PFSK-1 (cell line): ENCODE measurements around the gene SNRNP70. TPM values are rescaled to one million over a fixed set of nuclear protein-coding genes. Genes with fewer than 3 reads are reported as not detected.
"Not testable (repeated sequence)": the region's sequence is repeated elsewhere in the genome, so short reads cannot be mapped to it uniquely, and the experiment has no call there.

Experiments used
- FOXP2 ChIP-seq: optimal IDR thresholded peaks from 2 replicates; pipeline ENCODE3; 2011; ENCODE audit warnings: borderline replicate concordance, control low read depth, inconsistent platforms; ENCODE audit not compliant: insufficient read depth; ENCODE audit errors: extremely low read length, extremely low read depth
- POLR2AphosphoS5 ChIP-seq: IDR thresholded peaks from 2 replicates; pipeline ENCODE4 v1.6.1; 2012; ENCODE audit warnings: low read depth, mild to moderate bottlenecking, control low read depth, low read length, moderate library complexity
- SIN3A ChIP-seq: IDR thresholded peaks from 2 replicates; pipeline ENCODE4 v1.6.1; 2012; ENCODE audit warnings: mild to moderate bottlenecking, low read length, moderate library complexity, borderline replicate concordance; ENCODE audit not compliant: insufficient read depth
- TAF1 ChIP-seq: IDR thresholded peaks from 2 replicates; pipeline ENCODE4 v1.6.1; 2012; ENCODE audit warnings: low read length, control low read depth, borderline replicate concordance; ENCODE audit not compliant: insufficient read depth
- polyA plus RNA-seq: library from polyadenylated mRNA; unstranded; fragments of >200 nt; gene quantifications from one replicate; pipeline ENCODE4 v1.2.1, GENCODE V29; 2012; ENCODE audit warnings: low read depth, missing spikeins; ENCODE audit not compliant: insufficient read length
- TF ChIP-seq, protein P1 (sequence below), 2 experiments: IDR thresholded peaks; 2 replicates each; pipeline versions ENCODE4 v1.6.1 to v1.8.0; 2011 to 2012; ENCODE audit warnings: low read depth in 2 of 2, low read length in 2 of 2, control low read depth in 1 of 2, inconsistent platforms in 1 of 2, mild to moderate bottlenecking in 1 of 2, moderate library complexity in 1 of 2; ENCODE audit not compliant: insufficient read depth in 1 of 2

The SNRNP70 gene, protein sequence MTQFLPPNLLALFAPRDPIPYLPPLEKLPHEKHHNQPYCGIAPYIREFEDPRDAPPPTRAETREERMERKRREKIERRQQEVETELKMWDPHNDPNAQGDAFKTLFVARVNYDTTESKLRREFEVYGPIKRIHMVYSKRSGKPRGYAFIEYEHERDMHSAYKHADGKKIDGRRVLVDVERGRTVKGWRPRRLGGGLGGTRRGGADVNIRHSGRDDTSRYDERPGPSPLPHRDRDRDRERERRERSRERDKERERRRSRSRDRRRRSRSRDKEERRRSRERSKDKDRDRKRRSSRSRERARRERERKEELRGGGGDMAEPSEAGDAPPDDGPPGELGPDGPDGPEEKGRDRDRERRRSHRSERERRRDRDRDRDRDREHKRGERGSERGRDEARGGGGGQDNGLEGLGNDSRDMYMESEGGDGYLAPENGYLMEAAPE
- 265 TPM for polyA plus RNA-seq

DNA sequence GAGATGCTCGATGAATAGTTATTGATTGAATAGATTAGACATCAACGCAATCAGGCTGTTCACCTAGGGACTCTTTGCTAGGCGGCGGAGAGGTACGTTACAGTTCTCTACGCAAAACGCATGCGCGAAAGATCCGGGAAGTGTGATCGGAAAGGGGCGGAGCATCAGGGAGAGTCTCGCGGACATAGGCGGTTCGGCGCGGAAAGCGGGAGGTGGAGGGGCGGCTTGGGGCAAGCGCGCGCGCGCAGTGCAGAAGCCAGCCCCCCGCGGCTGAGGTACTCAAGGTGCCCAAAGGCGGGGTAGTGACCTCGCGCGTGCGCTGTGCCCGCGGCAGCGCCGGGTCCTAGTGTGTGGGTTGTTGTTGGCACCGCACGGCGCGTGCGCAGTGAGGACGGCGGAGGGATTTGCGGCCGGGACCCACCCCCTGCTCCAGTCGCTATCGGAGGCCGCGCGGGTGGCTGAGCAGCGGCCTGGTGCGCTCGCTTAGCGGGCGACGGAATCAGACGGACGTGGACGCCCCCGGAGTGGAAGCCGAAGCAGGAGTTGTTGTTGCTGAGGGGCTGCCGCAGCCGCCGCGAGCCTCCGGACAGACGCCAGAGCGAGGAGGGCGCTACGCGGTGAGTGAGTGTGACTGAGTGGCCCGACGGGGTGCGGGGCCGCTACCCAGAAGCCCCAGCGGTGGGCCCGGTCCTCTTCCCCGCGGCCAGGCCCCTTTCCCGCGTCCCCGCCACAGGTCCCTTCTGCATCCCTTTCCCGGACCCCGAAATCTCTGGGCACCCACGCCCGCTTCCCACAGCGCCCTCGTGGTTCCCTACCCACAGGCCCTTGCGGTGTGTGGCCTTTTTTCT is at the start of gene SNRNP70:
Gene SNRNP70, plus strand, starts transcription at position 432 of the 848 bp plus-strand sequence. CDS start 964 bp downstream, outside the sequence.
- peak; percentile 92 for TF ChIP-seq FOXP2
- TF ChIP-seq TAF1: peak; percentile 97
- TF ChIP-seq, protein P1, sequence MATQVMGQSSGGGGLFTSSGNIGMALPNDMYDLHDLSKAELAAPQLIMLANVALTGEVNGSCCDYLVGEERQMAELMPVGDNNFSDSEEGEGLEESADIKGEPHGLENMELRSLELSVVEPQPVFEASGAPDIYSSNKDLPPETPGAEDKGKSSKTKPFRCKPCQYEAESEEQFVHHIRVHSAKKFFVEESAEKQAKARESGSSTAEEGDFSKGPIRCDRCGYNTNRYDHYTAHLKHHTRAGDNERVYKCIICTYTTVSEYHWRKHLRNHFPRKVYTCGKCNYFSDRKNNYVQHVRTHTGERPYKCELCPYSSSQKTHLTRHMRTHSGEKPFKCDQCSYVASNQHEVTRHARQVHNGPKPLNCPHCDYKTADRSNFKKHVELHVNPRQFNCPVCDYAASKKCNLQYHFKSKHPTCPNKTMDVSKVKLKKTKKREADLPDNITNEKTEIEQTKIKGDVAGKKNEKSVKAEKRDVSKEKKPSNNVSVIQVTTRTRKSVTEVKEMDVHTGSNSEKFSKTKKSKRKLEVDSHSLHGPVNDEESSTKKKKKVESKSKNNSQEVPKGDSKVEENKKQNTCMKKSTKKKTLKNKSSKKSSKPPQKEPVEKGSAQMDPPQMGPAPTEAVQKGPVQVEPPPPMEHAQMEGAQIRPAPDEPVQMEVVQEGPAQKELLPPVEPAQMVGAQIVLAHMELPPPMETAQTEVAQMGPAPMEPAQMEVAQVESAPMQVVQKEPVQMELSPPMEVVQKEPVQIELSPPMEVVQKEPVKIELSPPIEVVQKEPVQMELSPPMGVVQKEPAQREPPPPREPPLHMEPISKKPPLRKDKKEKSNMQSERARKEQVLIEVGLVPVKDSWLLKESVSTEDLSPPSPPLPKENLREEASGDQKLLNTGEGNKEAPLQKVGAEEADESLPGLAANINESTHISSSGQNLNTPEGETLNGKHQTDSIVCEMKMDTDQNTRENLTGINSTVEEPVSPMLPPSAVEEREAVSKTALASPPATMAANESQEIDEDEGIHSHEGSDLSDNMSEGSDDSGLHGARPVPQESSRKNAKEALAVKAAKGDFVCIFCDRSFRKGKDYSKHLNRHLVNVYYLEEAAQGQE (IDR thresholded peaks at IDR 0.05; ENCODE audit: insufficient read depth in 1 of 2, low read depth in 2 of 2, low read length in 2 of 2): peak; percentile 31 to 60; a peak in 1 of 4 replicates
- peak; percentile 67; the same call in 1 of the 2 replicates for TF ChIP-seq SIN3A
- TF ChIP-seq POLR2AphosphoS5: peak; percentile 96

DNA sequence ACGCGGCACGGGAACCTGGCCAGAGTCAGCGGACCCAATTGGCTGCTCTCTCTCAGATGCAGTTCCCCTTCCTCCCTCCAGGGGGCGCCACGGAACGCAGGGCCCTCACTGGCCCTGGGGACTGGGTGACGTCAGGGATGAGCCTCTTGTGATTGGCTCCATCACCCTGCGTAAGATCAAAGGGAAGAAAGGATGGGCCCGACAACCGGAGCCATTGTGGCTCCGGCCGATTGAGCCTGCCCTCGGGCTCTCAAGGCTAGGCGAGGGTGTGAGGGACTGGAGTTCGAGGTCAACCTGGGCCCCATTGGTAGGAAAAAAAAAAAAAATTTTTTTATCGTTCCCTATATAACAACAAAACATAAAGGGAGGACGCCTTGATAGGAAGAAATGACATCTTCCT is 48.4 kb upstream of the SNRNP70 start, which contains the start of gene CGB1:
Gene CGB1, minus strand, starts transcription at position 81 of the 400 bp plus-strand sequence. CDS start 184 bp downstream, outside the sequence.
- not testable (repeated sequence) for TF ChIP-seq SIN3A, TAF1
- TF ChIP-seq, protein P1 (IDR thresholded peaks at IDR 0.05; ENCODE audit: insufficient read depth in 1 of 2, low read depth in 2 of 2, low read length in 2 of 2): not testable (repeated sequence)

DNA sequence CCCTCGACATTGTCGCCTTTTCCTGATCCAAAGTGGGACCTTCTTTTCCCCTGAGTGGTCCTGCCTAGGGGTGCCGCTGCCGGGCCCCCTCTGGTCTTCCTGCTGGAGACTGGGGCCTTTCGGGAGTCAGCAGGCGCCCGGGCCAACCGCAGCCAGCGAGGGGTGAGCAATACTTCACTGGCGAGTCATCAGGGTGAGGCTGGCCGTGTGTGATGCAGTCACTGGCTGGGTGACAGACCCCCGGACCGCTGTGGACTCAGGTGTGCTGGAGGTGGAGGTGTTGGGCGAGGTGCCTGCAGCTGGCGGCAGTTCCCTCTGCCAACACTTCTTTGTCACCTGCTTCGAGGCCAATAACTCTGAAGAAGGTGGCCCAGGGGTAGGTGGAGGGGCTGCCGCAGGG is 43.1 kb upstream of the SNRNP70 start:
- TF ChIP-seq TAF1 (no peak), POLR2AphosphoS5 (no peak), SIN3A (no peak), FOXP2 (no peak)
- TF ChIP-seq, protein P1 (IDR thresholded peaks at IDR 0.05; ENCODE audit: insufficient read depth in 1 of 2, low read depth in 2 of 2, low read length in 2 of 2): no peak

DNA sequence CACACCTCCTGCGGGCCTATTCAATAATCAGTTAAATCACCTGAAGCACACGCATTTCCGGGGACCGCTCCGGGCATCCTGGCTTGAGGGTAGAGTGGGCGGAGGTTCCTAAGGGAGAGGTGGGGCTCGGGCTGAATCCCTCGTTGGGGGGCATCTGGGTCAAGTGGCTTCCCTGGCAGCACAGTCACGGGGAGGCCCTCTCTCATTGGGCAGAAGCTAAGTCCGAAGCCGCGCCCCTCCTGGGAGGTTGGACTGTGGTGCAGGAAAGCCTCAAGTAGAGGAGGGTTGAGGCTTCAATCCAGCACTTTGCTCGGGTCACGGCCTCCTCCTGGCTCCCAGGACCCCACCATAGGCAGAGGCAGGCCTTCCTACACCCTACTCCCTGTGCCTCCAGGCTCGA is 41.7 kb upstream of the SNRNP70 start, which contains the start of gene CGB5:
Gene CGB5, plus strand, starts transcription at position 301 of the 400 bp plus-strand sequence. CDS start 362 bp downstream, outside the sequence.
- TF ChIP-seq TAF1, FOXP2, SIN3A: not testable (repeated sequence)

DNA sequence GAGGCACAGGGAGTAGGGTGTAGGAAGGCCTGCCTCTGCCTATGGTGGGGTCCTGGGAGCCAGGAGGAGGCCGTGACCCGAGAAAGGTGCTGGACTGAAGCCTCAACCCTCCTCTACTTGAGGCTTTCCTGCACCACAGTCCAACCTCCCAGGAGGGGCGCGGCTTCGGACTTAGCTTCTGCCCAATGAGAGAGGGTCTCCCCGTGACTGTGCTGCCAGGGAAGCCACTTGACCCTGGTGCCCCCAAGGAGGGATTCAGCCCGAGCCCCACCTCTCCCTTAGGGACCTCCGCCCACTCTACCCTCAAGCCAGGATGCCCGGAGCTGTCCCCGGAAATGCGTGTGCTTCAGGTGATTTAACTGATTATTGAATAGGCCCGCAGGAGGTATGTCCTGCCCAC is 36.2 kb upstream of the SNRNP70 start, which contains the start of gene CGB8:
Gene CGB8, minus strand, starts transcription at position 101 of the 400 bp plus-strand sequence. CDS start 372 bp downstream, outside the sequence.
- TF ChIP-seq POLR2AphosphoS5, SIN3A, TAF1: not testable (repeated sequence)
